Aorta (tissue), 5 donors: Measurements from ENCODE around the gene MEF2C. TPM values are rescaled to one million over a fixed set of nuclear protein-coding genes. Genes with fewer than 3 reads are reported as not detected.

Source experiments
- ATAC-seq: fragments of 200-7000 bp; cut with Tn5 transposase; one replicate; pipeline ENCODE4 v1.9.1; 2022; ENCODE audit warnings: moderate library complexity; ENCODE audit not compliant: low FRiP score
- DNase-seq, 2 donors: peaks; one replicate each; pipeline ENCODE4 v3.0.0-alpha.2; 2020
- H3K27ac ChIP-seq, 2 donors: one replicate each; pipeline ENCODE4 v1.5.1; 2013; ENCODE audit warnings: low read length in 2 of 2, mild to moderate bottlenecking in 2 of 2, moderate library complexity in 2 of 2, control low read depth in 1 of 2, inconsistent platforms in 1 of 2, low read depth in 1 of 2
- H3K27me3 ChIP-seq, 2 donors: one replicate each; pipeline ENCODE4 v1.6.1; 2013; ENCODE audit warnings: control low read depth in 1 of 2, low read length in 1 of 2, mild to moderate bottlenecking in 1 of 2, moderate library complexity in 1 of 2; ENCODE audit not compliant: insufficient read depth in 2 of 2, control insufficient read depth in 1 of 2
- H3K36me3 ChIP-seq, 2 donors: one replicate each; pipeline ENCODE4 v1.6.1; 2013; ENCODE audit warnings: control low read depth in 1 of 2, low read length in 1 of 2, mild to moderate bottlenecking in 1 of 2; ENCODE audit not compliant: insufficient read depth in 2 of 2, control insufficient read depth in 1 of 2
- H3K4me1 ChIP-seq, 2 donors: one replicate each; pipeline ENCODE4 v1.6.1; 2013; ENCODE audit warnings: low read length in 2 of 2, control low read depth in 1 of 2, mild to moderate bottlenecking in 1 of 2, moderate library complexity in 1 of 2; ENCODE audit not compliant: insufficient read depth in 2 of 2, control insufficient read depth in 1 of 2
- H3K4me3 ChIP-seq, 2 donors: one replicate each; pipeline ENCODE4 v1.5.1; 2013; ENCODE audit warnings: low read length in 2 of 2, control low read depth in 1 of 2, mild to moderate bottlenecking in 1 of 2
- H3K9me3 ChIP-seq: one replicate; pipeline ENCODE4 v1.6.1; 2013; ENCODE audit warnings: mild to moderate bottlenecking, low read length; ENCODE audit not compliant: control insufficient read depth
- WGBS, 2 donors: extraction: QIAGEN DNeasy Blood & Tissue Kit; methylation state at CpG; one replicate each; pipeline ENCODE4 v1.1.7; 2013; 5-methylcytosine and 5-hydroxymethylcytosine counted together
- intact Hi-C, 2 donors: fragments of 100-400 bp; cut with DNase I; formaldehyde crosslinking; loops; one replicate each; pipeline versions ENCODE4 v1.14.2 to v1.15.0; 2022
- polyA plus RNA-seq, 2 donors: library from polyadenylated mRNA; stranded (reverse); fragments of 200-250 nt; gene quantifications; one replicate each; pipeline ENCODE4 v1.2.3, GENCODE V29; 2013
- total RNA-seq, 2 donors: library from RNA; stranded (reverse); fragmentation: NEBNext Ultra II Directional; extraction: Animal tissue kit (Norgen Biotek cat#: 25700); gene quantifications; one replicate each; pipeline ENCODE4 v1.2.1, GENCODE V29; 2021
- donor health status: healthy with polysubstance abuse.
- donor health status: Bipolar disorder and iron deficiency.
- donor health status: DM: no; HTN: no; CAD: no.
- donor health status: DM: no; HTN: no; CAD: no.
- donor health status: DM: yes; HTN: yes; CAD: no.

The MEF2C gene
- total and polyA plus RNA-seq, 4 donors = 22.0 to 186 (median 80.3) TPM

- ATAC-seq (no peak), DNase-seq (peak in 1 of 2 donors; percentile 62)
- no peaks in the 10 kb centered on the region for H3K36me3 ChIP-seq
- H3K27ac ChIP-seq = no peak overlapping the region
- H3K27me3 ChIP-seq = peaks cover 0 to 2% of the 10 kb centered on the region in 2 donors
- WGBS, 2 donors = 81 to 87% methylated on average over 25 of the region's 25 CpGs
- H3K4me1 ChIP-seq = no peaks in the 10 kb centered on the region
- no peaks in the 10 kb centered on the region for H3K9me3 ChIP-seq
- intact Hi-C loops = loop anchor here in 1 of 2 donors (5.0 kb wide), 1 partner anchor 551 kb away; no protein-coding TSS in a partner anchor
- no peak overlapping the region for H3K4me3 ChIP-seq
These were observed 189.7 kb downstream of the MEF2C start for GRCh38 chr5:88693071-88693932.

- Histone ChIP-seq H3K4me1 (no peaks in the 10 kb centered on the region), H3K9me3 (no peaks in the 10 kb centered on the region), H3K4me3 (no peak overlapping the region), H3K36me3 (no peaks in the 10 kb centered on the region), H3K27me3 (peaks cover 2 to 3% of the 10 kb centered on the region in 2 donors), H3K27ac (no peak overlapping the region)
- intact Hi-C loops = loop anchor here in 1 of 2 donors (5.0 kb wide), 1 partner anchor 550 kb away; no protein-coding TSS in a partner anchor
- DNase-seq (peak in 1 of 2 donors; percentile 72), ATAC-seq (no peak)
- 17 to 20% methylated on average over 49 to 52 of the region's 52 CpGs for WGBS, 2 donors
These were observed 190.8 kb downstream of the MEF2C start for GRCh38 chr5:88691945-88692868.

- H3K27me3 ChIP-seq = peaks cover 2 to 3% of the 10 kb centered on the region in 2 donors
- no peak for ATAC-seq
These were observed 191.8 kb downstream of the MEF2C start for GRCh38 chr5:88691230-88691582.

GRCh38 chr5:88690409-88691229, 192.4 kb downstream of the MEF2C start:
- peak overlapping the region in 1 of 2 donors; percentile 9 for H3K4me3 ChIP-seq
- WGBS, 2 donors = 5 to 6% methylated on average over 47 of the region's 47 CpGs
- intact Hi-C loops = loop anchor here in 1 of 2 donors (5.0 kb wide), 1 partner anchor 548 kb away; no protein-coding TSS in a partner anchor
- peak; percentile 67 to 90 for DNase-seq
- peak; percentile 90 for ATAC-seq
- H3K9me3 ChIP-seq = no peaks in the 10 kb centered on the region
- no peak overlapping the region for H3K27ac ChIP-seq
- peaks cover 2 to 3% of the 10 kb centered on the region in 2 donors for H3K27me3 ChIP-seq
- H3K36me3 ChIP-seq = no peaks in the 10 kb centered on the region
- H3K4me1 ChIP-seq = no peaks in the 10 kb centered on the region

More at GRCh38 chr5:88691230-88691582, 191.8 kb downstream of the MEF2C start:
- Histone ChIP-seq H3K36me3 (no peaks in the 10 kb centered on the region), H3K4me1 (no peaks in the 10 kb centered on the region), H3K27ac (no peak overlapping the region), H3K9me3 (no peaks in the 10 kb centered on the region), H3K4me3 (peak overlapping the region in 1 of 2 donors; percentile 22)
- WGBS, 2 donors = 8% methylated on average over 11 of the region's 11 CpGs
- DNase-seq = no peak
- intact Hi-C loops = loop anchor here in 1 of 2 donors (5.0 kb wide), 1 partner anchor 549 kb away; no protein-coding TSS in a partner anchor

GRCh38 chr5:88689668-88690408, 193.1 kb downstream of the MEF2C start:
- Histone ChIP-seq H3K4me3 (no peak overlapping the region), H3K9me3 (no peaks in the 10 kb centered on the region), H3K4me1 (no peaks in the 10 kb centered on the region), H3K36me3 (no peaks in the 10 kb centered on the region), H3K27me3 (peaks cover 2 to 3% of the 10 kb centered on the region in 2 donors), H3K27ac (no peak overlapping the region)
- no peak for ATAC-seq
- DNase-seq = no peak
- intact Hi-C loops = loop anchor here (5.0 to 10.0 kb wide), 3 partner anchors 545 to 1275 kb away; partner anchors contain the start of gene CCNH (in 1 of the 2)
- 12 to 14% methylated on average over 38 of the region's 38 CpGs for WGBS, 2 donors

GRCh38 chr5:88688984-88689667, 193.9 kb downstream of the MEF2C start:
- no peaks in the 10 kb centered on the region for H3K4me1 ChIP-seq

More at GRCh38 chr5:88688984-88689667, 193.9 kb downstream of the MEF2C start:
- no peak overlapping the region for H3K27ac ChIP-seq
- ATAC-seq (no peak), DNase-seq (peak in 1 of 2 donors; percentile 55)
- H3K4me3 ChIP-seq = no peak overlapping the region
- WGBS, 2 donors = 11% methylated on average over 27 of the region's 27 CpGs
- H3K36me3 ChIP-seq = no peaks in the 10 kb centered on the region
- intact Hi-C loops = loop anchor here (10.0 kb wide), 2 partner anchors 544 to 1274 kb away; partner anchors contain the start of gene CCNH (in 1 of the 2)
- no peaks in the 10 kb centered on the region for H3K9me3 ChIP-seq
- H3K27me3 ChIP-seq = peaks cover 2 to 3% of the 10 kb centered on the region in 2 donors
